HEK293 (cell line): ENCODE data around the gene RIOX2.

Experiments used
- CTCF ChIA-PET: fragments of 350-600 bp; formaldehyde crosslinking; extraction: SDS; loops from one replicate; lab custom pipeline; 2021; ENCODE audit warnings: antibody characterized with exemption; lab: Yijun Ruan, JAX
- POLR2A ChIA-PET: fragments of 300-600 bp; formaldehyde crosslinking; extraction: SDS; loops from one replicate; lab custom pipeline; 2020; ENCODE audit warnings: antibody characterized with exemption, inconsistent platforms; lab: Yijun Ruan, JAX
- H3K27ac ChIP-seq: fragments of 200-500 bp; sonication (Bioruptor generic); 2 replicates; pipeline ENCODE4 v1.5.1; 2014; ENCODE audit warnings: low read depth, low read length, control low read depth, inconsistent platforms; ENCODE audit errors: extremely low read depth
- H3K36me3 ChIP-seq, 2 experiments: fragments of 200-500 bp in 1 of 2; sonication (Bioruptor generic) in 1 of 2; 1 replicate in 1 of 2; 2 replicates in 1 of 2; pipeline ENCODE4 v1.5.1; 2014 to 2017; ENCODE audit warnings: inconsistent platforms in 2 of 2, low read length in 2 of 2; ENCODE audit not compliant: control insufficient read depth in 2 of 2, insufficient read depth in 1 of 2
- H3K4me1 ChIP-seq: fragments of 200-500 bp; sonication (Bioruptor generic); 2 replicates; pipeline ENCODE4 v1.5.1; 2014; ENCODE audit warnings: mild to moderate bottlenecking, low read length, inconsistent platforms; ENCODE audit not compliant: control insufficient read depth, insufficient read depth
- H3K4me3 ChIP-seq: 2 replicates; pipeline ENCODE4 v1.5.1; 2011; ENCODE audit warnings: low read depth, mild to moderate bottlenecking, control low read depth, low read length, moderate library complexity
- H3K9me3 ChIP-seq: fragments of 200-500 bp; sonication (Bioruptor generic); 2 replicates; pipeline ENCODE4 v1.5.1; 2014; ENCODE audit warnings: low read depth, low read length, inconsistent platforms; ENCODE audit not compliant: control insufficient read depth, insufficient read depth
- ATF2 ChIP-seq: fragments of 450-650 bp; formaldehyde crosslinking; IDR thresholded peaks from 2 replicates; pipeline ENCODE4 v1.5.1; 2016; ENCODE audit warnings: missing biosample characterization, missing genetic modification characterization, low read depth
- BCL11B ChIP-seq: fragments of 450-650 bp; formaldehyde crosslinking; IDR thresholded peaks from 2 replicates; pipeline ENCODE4 v1.5.1; 2016; ENCODE audit warnings: low read depth, missing biosample characterization, missing genetic modification characterization
- EGR2 ChIP-seq: fragments of 450-650 bp; formaldehyde crosslinking; IDR thresholded peaks from 2 replicates; pipeline ENCODE4 v1.5.1; 2016; ENCODE audit warnings: low read depth, missing biosample characterization, missing genetic modification characterization
- GLI2 ChIP-seq: fragments of 450-650 bp; formaldehyde crosslinking; IDR thresholded peaks from 2 replicates; pipeline ENCODE4; 2017; ENCODE audit warnings: missing biosample characterization, missing genetic modification characterization, low read depth, borderline replicate concordance
- MZF1 ChIP-seq: fragments of 450-650 bp; formaldehyde crosslinking; IDR thresholded peaks from 2 replicates; pipeline ENCODE4 v1.5.1; 2017; ENCODE audit warnings: missing biosample characterization, missing genetic modification characterization, borderline replicate concordance
- PRDM1 ChIP-seq: fragments of 450-650 bp; formaldehyde crosslinking; IDR thresholded peaks from 2 replicates; pipeline ENCODE4; 2016; ENCODE audit warnings: missing biosample characterization, missing genetic modification characterization
- PRDM4 ChIP-seq: fragments of 450-650 bp; formaldehyde crosslinking; IDR thresholded peaks from 2 replicates; pipeline ENCODE4 v1.5.1; 2017; ENCODE audit warnings: missing biosample characterization, missing genetic modification characterization
- ZBTB7A ChIP-seq: fragments of 450-650 bp; formaldehyde crosslinking; IDR thresholded peaks from 2 replicates; pipeline ENCODE4 v1.5.1; 2016; ENCODE audit warnings: low read depth, missing biosample characterization, missing genetic modification characterization
- ZFHX2 ChIP-seq: fragments of 450-650 bp; formaldehyde crosslinking; conservative IDR thresholded peaks from 2 replicates; pipeline ENCODE4 v1.5.1; 2016; ENCODE audit warnings: missing biosample characterization, missing genetic modification characterization
- ZNF112 ChIP-seq: fragments of 450-650 bp; formaldehyde crosslinking; IDR thresholded peaks from 2 replicates; pipeline ENCODE4 v1.5.0; 2017; ENCODE audit warnings: missing biosample characterization, missing genetic modification characterization
- ZNF18 ChIP-seq: fragments of 450-650 bp; formaldehyde crosslinking; IDR thresholded peaks from 2 replicates; pipeline ENCODE4 v1.5.1; 2016; ENCODE audit warnings: missing biosample characterization, missing genetic modification characterization
- ZNF24 ChIP-seq: fragments of 450-650 bp; formaldehyde crosslinking; IDR thresholded peaks from 2 replicates; pipeline ENCODE4 v1.5.1; 2016; ENCODE audit warnings: missing biosample characterization, missing genetic modification characterization
- ZNF335 ChIP-seq: fragments of 450-650 bp; formaldehyde crosslinking; conservative IDR thresholded peaks from 2 replicates; pipeline ENCODE4 v1.5.1; 2016; ENCODE audit warnings: missing biosample characterization, missing genetic modification characterization
- ZNF37A ChIP-seq: fragments of 450-650 bp; IDR thresholded peaks from 2 replicates; pipeline ENCODE4 v1.5.1; 2018; ENCODE audit warnings: missing biosample characterization, missing genetic modification characterization
- ZNF548 ChIP-seq: fragments of 450-650 bp; formaldehyde crosslinking; IDR thresholded peaks from 2 replicates; pipeline ENCODE4 v1.5.1; 2016; ENCODE audit warnings: missing biosample characterization, missing genetic modification characterization
- ZNF624 ChIP-seq: fragments of 450-650 bp; formaldehyde crosslinking; IDR thresholded peaks from 2 replicates; pipeline ENCODE4 v1.5.1; 2017; ENCODE audit warnings: missing biosample characterization, missing genetic modification characterization
- ZNF670 ChIP-seq: fragments of 450-650 bp; formaldehyde crosslinking; IDR thresholded peaks from 2 replicates; pipeline ENCODE4 v1.5.1; 2016; ENCODE audit warnings: missing biosample characterization, missing genetic modification characterization, low read depth

RIOX2 gene

GRCh38 chr3:97991293-97991682 lies 19.1 kb upstream of the RIOX2 start:
- H3K36me3 ChIP-seq = no peaks in the 10 kb centered on the region
- TF ChIP-seq ZNF670 (tag by site-specific recombination) = no peak
- no peak for TF ChIP-seq ATF2 (tag by site-specific recombination)
- TF ChIP-seq ZBTB7A (tag by site-specific recombination) = no peak
- TF ChIP-seq ZNF37A (tag by site-specific recombination) = no peak
- no peak for TF ChIP-seq GLI2 (tag by site-specific recombination)
- no peak for TF ChIP-seq ZFHX2 (tag by site-specific recombination)
- TF ChIP-seq ZNF548 (tag by site-specific recombination) = no peak
- TF ChIP-seq BCL11B (tag by site-specific recombination) = no peak
- no peak for TF ChIP-seq MZF1 (tag by site-specific recombination)
- no peak for TF ChIP-seq PRDM1 (tag by site-specific recombination)
- TF ChIP-seq ZNF624 (tag by site-specific recombination) = no peak
- no peak for TF ChIP-seq EGR2 (tag by site-specific recombination)
- no peak for TF ChIP-seq ZNF18 (tag by site-specific recombination)
- TF ChIP-seq ZNF112 (tag by site-specific recombination) = no peak
- TF ChIP-seq, all 188 proteins: peak for 0
- POLR2A ChIA-PET = no interaction called here
- Histone ChIP-seq H3K9me3 (no peaks in the 10 kb centered on the region), H3K4me1 (no peaks in the 10 kb centered on the region), H3K4me3 (no peak overlapping the region), H3K27ac (no peak overlapping the region)
- CTCF ChIA-PET = interaction anchor here (0.5 kb wide), 1 partner anchor 1032 kb away, joined by 4 read pairs; no protein-coding TSS in a partner anchor

- 0 out of 2 replicates have a peak, but pooled peaks have one; percentile 14 for TF ChIP-seq ZNF335 (tag by site-specific recombination)
- 0 out of 2 replicates have a peak, but pooled peaks have one; percentile 20 for TF ChIP-seq PRDM4 (tag by site-specific recombination)
- no peak for TF ChIP-seq ZNF24 (tag by site-specific recombination)
- H3K36me3 ChIP-seq = no peaks in the 10 kb centered on the region
- no peaks in the 10 kb centered on the region for H3K4me1 ChIP-seq
- H3K27ac ChIP-seq = no peak overlapping the region
- H3K9me3 ChIP-seq = no peaks in the 10 kb centered on the region
- H3K4me3 ChIP-seq = no peak overlapping the region
- ChIA-PET CTCF (no interaction called here), POLR2A (no interaction called here)
These were observed 18.5 kb upstream of the RIOX2 start for GRCh38 chr3:97990624-97991292.
